HepG2 (cell line): ENCODE data around the gene LIME1. TPM values are rescaled to one million over a fixed set of nuclear protein-coding genes. Genes with fewer than 3 reads are reported as not detected.

Source experiments
- ARID4A ChIP-seq: sonication (generic); formaldehyde crosslinking; IDR thresholded peaks from 2 replicates; pipeline ENCODE4 v1.5.0; 2020; ENCODE audit warnings: mild to moderate bottlenecking, missing genetic modification reagents, borderline replicate concordance
- BATF2 ChIP-seq: sonication (generic); formaldehyde crosslinking; IDR thresholded peaks from 2 replicates; pipeline ENCODE4 v1.8.0; 2022; ENCODE audit warnings: mild to moderate bottlenecking, missing genetic modification reagents, moderate library complexity
- E2F2 ChIP-seq: sonication (generic); formaldehyde crosslinking; IDR thresholded peaks from 2 replicates; pipeline ENCODE4 v1.4.0; 2020; ENCODE audit warnings: missing genetic modification reagents, borderline replicate concordance
- E2F5 ChIP-seq: sonication (generic); formaldehyde crosslinking; conservative IDR thresholded peaks from 2 replicates; pipeline ENCODE4 v1.4.0; 2020; ENCODE audit warnings: missing genetic modification reagents
- HMG20B ChIP-seq: conservative IDR thresholded peaks from 2 replicates; pipeline ENCODE4 v1.6.1; 2016; ENCODE audit warnings: missing genetic modification reagents, missing compliant biosample characterization
- KDM4B ChIP-seq: sonication (generic); formaldehyde crosslinking; IDR thresholded peaks from 2 replicates; pipeline ENCODE4 v1.4.0; 2020; ENCODE audit warnings: missing genetic modification reagents
- MAZ ChIP-seq, 2 experiments: sonication (generic) in 1 of 2; formaldehyde crosslinking in 1 of 2; IDR thresholded peaks; 2 replicates each; pipeline versions ENCODE4 v1.5.0 to v1.6.1; 2012 to 2020; ENCODE audit warnings: low read depth in 2 of 2, mild to moderate bottlenecking in 2 of 2, borderline replicate concordance in 1 of 2, improper control_type of control experiment in 1 of 2, low read length in 1 of 2, missing genetic modification reagents in 1 of 2, moderate library complexity in 1 of 2
- MEIS2 ChIP-seq: sonication (generic); formaldehyde crosslinking; IDR thresholded peaks from 2 replicates; pipeline ENCODE4 v1.9.0; 2021; ENCODE audit warnings: mild to moderate bottlenecking, missing genetic modification reagents
- NFKB2 ChIP-seq: sonication (generic); formaldehyde crosslinking; IDR thresholded peaks from 2 replicates; pipeline ENCODE4 v1.4.0; 2020; ENCODE audit warnings: missing genetic modification reagents, borderline replicate concordance
- NKX3-1 ChIP-seq: sonication (generic); formaldehyde crosslinking; IDR thresholded peaks from 2 replicates; pipeline ENCODE4 v1.5.0; 2020; ENCODE audit warnings: missing genetic modification reagents
- RBAK ChIP-seq: sonication (generic); formaldehyde crosslinking; IDR thresholded peaks from 2 replicates; pipeline ENCODE4 v1.5.1; 2020; ENCODE audit warnings: mild to moderate bottlenecking, missing genetic modification reagents
- TBP ChIP-seq: sonication (generic); formaldehyde crosslinking; IDR thresholded peaks from 2 replicates; pipeline ENCODE4 v1.5.0; 2020; ENCODE audit warnings: missing genetic modification reagents
- THAP9 ChIP-seq: sonication (generic); formaldehyde crosslinking; IDR thresholded peaks from 2 replicates; pipeline ENCODE4; 2020; ENCODE audit warnings: missing genetic modification reagents, mild to moderate bottlenecking, borderline replicate concordance
- ZNF432 ChIP-seq: sonication (generic); formaldehyde crosslinking; IDR thresholded peaks from 2 replicates; pipeline ENCODE4 v1.5.0; 2020; ENCODE audit warnings: missing genetic modification reagents, mild to moderate bottlenecking, borderline replicate concordance
- ZNF740 ChIP-seq: sonication (generic); formaldehyde crosslinking; IDR thresholded peaks from 2 replicates; pipeline ENCODE4 v1.4.0; 2020; ENCODE audit warnings: missing genetic modification reagents
- ZNF768 ChIP-seq: sonication (generic); formaldehyde crosslinking; IDR thresholded peaks from 2 replicates; pipeline ENCODE4 v1.4.0; 2020; ENCODE audit warnings: missing genetic modification reagents
- polyA plus RNA-seq, 8 experiments: library from polyadenylated mRNA; depleted of rRNA in 3 of 8; stranded (reverse) in 7 of 8; unstranded in 1 of 8; fragments of >200 nt; fragmentation: Illumina TruSeq in 4 of 8; extraction: Trizol in 4 of 8; gene quantifications; 2 replicates each; pipeline versions ENCODE4 v1.2.1 to v1.2.3, GENCODE V29; 2011 to 2016; ENCODE audit warnings: low read depth in 4 of 8, missing spikeins in 1 of 8, mixed read lengths in 1 of 8; ENCODE audit not compliant: insufficient read depth in 1 of 8
- total RNA-seq, 5 experiments: library from RNA; depleted of rRNA; stranded (reverse); fragments of >200 nt; fragmentation: Illumina TruSeq; extraction: Trizol; gene quantifications; 2 replicates each; pipeline ENCODE4 v1.2.3, GENCODE V29; 2016; ENCODE audit warnings: low read depth in 1 of 5

LIME1 gene
- total and polyA plus RNA-seq, 2 of the 13 experiments (the other 11 are each of a cell fraction or from before 2014, with no cell fraction given) = 13.0 to 61.5 TPM

GRCh38 chr20:63739130-63740069 lies 2.9 kb downstream of the LIME1 start, which contains the start of gene SLC2A4RG (continued):
- TF ChIP-seq THAP9 (CRISPR knock-in tag) = no peak
- peak; percentile 86 for TF ChIP-seq ZNF740
- no peak for TF ChIP-seq RBAK (CRISPR knock-in tag)
- TF ChIP-seq ZNF768 = peak; percentile 62; the same call in 1 of the 2 replicates
- peak; percentile 95; the same call in 1 of the 2 replicates for TF ChIP-seq E2F2 (CRISPR knock-in tag)
- TF ChIP-seq HMG20B = 0 out of 2 replicates have a peak, but pooled peaks have one; percentile 65
- TF ChIP-seq BATF2 (CRISPR knock-in tag) = no peak; the same call in 1 of the 2 replicates
- TF ChIP-seq TBP (CRISPR knock-in tag) = peak; percentile 88; the same call in 1 of the 2 replicates
- TF ChIP-seq MEIS2 (CRISPR knock-in tag) = peak; percentile 79; the same call in 1 of the 2 replicates
- TF ChIP-seq KDM4B (CRISPR knock-in tag) = peak; percentile 89; the same call in 1 of the 2 replicates
- peak; percentile 93 for TF ChIP-seq MAZ (IDR thresholded peaks at IDR 0.05; ENCODE audit: borderline replicate concordance, low read depth, low read length)
- peak; percentile 97 for TF ChIP-seq MAZ (CRISPR knock-in tag; IDR thresholded peaks at IDR 0.05; ENCODE audit: low read depth)
- TF ChIP-seq ZNF432 (CRISPR knock-in tag) = no peak
- TF ChIP-seq NFKB2 (CRISPR knock-in tag) = peak; percentile 69
- peak; percentile 76 for TF ChIP-seq E2F5 (CRISPR knock-in tag)
- TF ChIP-seq NKX3-1 = peak; percentile 94
- peak; percentile 93 for TF ChIP-seq ARID4A (CRISPR knock-in tag)
